ENCODE results near the gene WDR33.

The WDR33 gene

GRCh38 chr2:127664065-127664894 lies 146.7 kb downstream of the WDR33 start:
- Mint-ChIP-seq H3K4me3 (no peak overlapping the region), H3K36me3 (no peaks in the 10 kb centered on the region), H3K4me1 (peaks cover 2% of the 10 kb centered on the region), H3K27ac (no peak overlapping the region), H3K27me3 (peaks cover 77% of the 10 kb centered on the region), H3K9me3 (no peaks in the 10 kb centered on the region)
- peak; percentile 14 for DNase-seq
- CTCF ChIA-PET: interaction anchor here (1.1 to 1.5 kb wide), 2 partner anchors 14 to 73 kb away, joined by 3 read pairs; no protein-coding TSS in a partner anchor

- peaks cover 75% of the 10 kb centered on the region for H3K27me3 Mint-ChIP-seq
- H3K27ac Mint-ChIP-seq: no peak overlapping the region
- no peaks in the 10 kb centered on the region for H3K9me3 Mint-ChIP-seq
- H3K4me1 Mint-ChIP-seq: peaks cover 2% of the 10 kb centered on the region
- no peak overlapping the region for H3K4me3 Mint-ChIP-seq
- DNase-seq: peak; percentile 16
- CTCF ChIA-PET: interaction anchor here (1.5 kb wide), 1 partner anchor 14 kb away, joined by 3 read pairs; no protein-coding TSS in a partner anchor
- no peaks in the 10 kb centered on the region for H3K36me3 Mint-ChIP-seq
Measured at GRCh38 chr2:127663566-127664064, 147.4 kb downstream of the WDR33 start.

DNA sequence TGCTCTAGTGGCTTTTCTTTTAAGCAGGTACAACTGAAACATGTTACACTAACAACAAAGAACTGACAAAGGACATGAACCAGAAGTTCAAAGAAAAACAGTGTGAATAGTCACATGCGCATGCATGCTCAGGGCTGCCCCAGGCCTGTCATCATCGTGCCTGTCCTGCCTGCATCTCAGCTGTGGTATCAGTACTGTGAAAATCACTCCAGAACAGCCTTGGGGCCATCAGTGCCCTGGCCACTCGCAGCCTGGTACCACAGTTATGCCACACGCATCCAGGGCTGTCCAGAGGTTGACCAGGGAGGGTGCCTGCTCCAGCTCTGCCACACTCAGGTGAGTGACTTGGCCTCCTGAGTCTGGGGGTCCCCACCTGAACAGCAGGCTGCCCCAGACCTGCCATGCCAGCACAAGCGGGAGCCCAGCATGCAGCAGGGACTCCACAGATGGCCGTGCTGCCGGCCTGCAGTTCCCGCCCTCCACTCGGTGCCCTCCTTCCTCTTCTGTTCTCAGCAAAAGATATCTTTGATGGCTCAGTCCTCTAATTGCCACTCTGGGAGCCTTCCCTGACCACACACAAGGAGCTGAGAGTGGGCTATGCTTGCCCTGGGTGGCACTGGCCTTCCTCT lies 147.9 kb downstream of the WDR33 start:
- Mint-ChIP-seq H3K27me3 (peaks cover 75% of the 10 kb centered on the region), H3K4me1 (peaks cover 2% of the 10 kb centered on the region), H3K27ac (no peak overlapping the region), H3K36me3 (no peaks in the 10 kb centered on the region), H3K9me3 (no peaks in the 10 kb centered on the region), H3K4me3 (no peak overlapping the region)
- CTCF ChIA-PET: interaction anchor here (1.4 kb wide), 1 partner anchor 13 kb away, joined by 3 read pairs; no protein-coding TSS in a partner anchor
- peak; percentile 15 for DNase-seq

GRCh38 chr2:127661949-127662510 lies 148.9 kb downstream of the WDR33 start:
- CTCF ChIA-PET: interaction anchor here (1.4 kb wide), 1 partner anchor 12 kb away, joined by 3 read pairs; no protein-coding TSS in a partner anchor
- no peaks in the 10 kb centered on the region for H3K9me3 Mint-ChIP-seq
- H3K27me3 Mint-ChIP-seq: peaks cover 73% of the 10 kb centered on the region
- no peak for DNase-seq
- no peaks in the 10 kb centered on the region for H3K36me3 Mint-ChIP-seq
- H3K4me3 Mint-ChIP-seq: no peak overlapping the region
- peaks cover 2% of the 10 kb centered on the region for H3K4me1 Mint-ChIP-seq
- H3K27ac Mint-ChIP-seq: no peak overlapping the region

DNA sequence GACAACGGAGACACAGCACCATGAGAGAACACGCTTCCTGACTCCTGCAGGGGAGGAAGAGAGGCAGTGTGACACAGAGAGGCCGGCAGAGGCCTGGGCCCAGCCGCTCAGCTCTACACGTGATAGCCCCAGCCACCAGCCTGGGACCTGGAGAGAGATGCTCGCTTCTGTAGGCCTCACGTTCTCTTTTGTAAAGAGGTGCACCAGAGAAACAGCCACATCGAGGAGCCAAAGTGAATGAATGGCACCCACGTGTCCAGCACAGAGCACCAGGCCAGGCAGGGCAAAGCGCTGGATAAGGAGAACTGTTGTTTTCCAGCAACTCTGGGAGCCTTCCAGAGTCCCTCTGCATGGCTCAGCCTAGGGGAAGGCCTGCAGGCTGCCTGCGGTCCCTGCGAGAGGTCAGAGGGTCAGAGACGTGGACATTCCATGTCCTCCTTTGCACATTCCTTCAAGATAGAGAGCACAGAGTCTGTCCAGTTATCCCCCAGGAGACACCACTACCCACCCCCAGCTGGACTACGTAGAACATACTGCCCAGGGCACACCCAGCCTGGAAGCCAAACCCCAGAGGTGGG lies 149.8 kb downstream of the WDR33 start:
- Mint-ChIP-seq H3K27ac (no peak overlapping the region), H3K4me1 (peaks cover 2% of the 10 kb centered on the region), H3K4me3 (no peak overlapping the region), H3K27me3 (peaks cover 66% of the 10 kb centered on the region), H3K36me3 (no peaks in the 10 kb centered on the region), H3K9me3 (no peaks in the 10 kb centered on the region)
- DNase-seq: no peak
- CTCF ChIA-PET: no interaction called here

DNA sequence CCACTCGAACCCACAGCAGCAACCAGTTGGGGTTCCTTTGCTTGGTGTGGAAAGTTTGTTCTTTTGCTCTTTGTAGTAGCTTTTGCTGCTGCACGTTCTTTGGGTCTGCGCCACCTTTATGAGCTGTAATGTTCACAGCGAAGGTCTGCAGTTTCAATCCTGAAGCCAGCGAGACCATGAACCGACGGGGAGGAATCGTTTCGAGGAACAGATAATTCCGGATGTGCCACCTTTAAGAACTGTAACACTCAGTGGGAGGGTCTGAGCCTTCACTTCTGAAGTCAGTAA lies 150.7 kb downstream of the WDR33 start:
- Mint-ChIP-seq H3K4me1 (peaks cover 2% of the 10 kb centered on the region), H3K4me3 (no peak overlapping the region), H3K27me3 (peaks cover 66% of the 10 kb centered on the region), H3K27ac (no peak overlapping the region), H3K9me3 (no peaks in the 10 kb centered on the region), H3K36me3 (no peaks in the 10 kb centered on the region)
- DNase-seq: no peak
- CTCF ChIA-PET: no interaction called here

DNA sequence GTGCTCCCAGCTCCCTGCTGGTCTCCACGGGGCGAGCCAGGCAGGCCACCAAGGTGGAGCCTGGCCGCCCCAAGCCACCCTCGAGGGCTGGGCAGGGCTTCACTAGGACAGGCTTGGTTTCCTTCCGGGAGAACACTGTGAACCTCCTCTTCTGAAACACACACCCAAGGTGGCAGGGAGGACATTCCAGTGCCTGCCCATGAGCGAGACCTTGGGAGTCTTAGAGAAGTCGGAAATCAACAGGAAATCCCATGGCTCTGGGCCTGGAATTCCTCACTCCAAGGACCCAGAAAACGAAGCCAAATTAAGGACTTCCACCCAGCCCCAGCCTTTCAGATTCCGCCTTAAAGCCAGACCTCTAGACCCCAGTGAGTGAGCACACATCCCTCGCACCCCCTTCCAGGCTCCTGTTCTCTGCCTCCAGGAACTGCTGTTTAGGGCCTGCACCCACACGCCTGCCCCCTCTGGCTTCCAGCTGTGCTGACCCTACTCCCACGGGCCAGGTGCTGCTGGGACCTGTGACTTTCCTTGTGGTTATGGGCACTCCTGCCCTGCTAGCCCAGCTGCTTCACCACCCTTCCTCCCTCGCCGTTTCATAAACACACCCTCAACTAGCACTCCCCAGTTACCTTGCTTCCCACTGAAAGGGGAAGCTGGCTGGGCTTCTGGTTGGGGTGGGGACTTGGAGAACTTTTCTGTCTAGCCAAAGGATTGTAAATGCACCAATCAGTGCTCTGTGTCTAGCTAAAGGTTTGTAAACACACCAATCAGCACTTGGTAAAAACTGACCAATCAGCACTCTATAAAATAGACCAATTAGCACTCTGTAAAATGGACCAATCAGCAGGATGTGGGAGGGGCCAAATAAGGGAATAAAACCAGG lies 151.3 kb downstream of the WDR33 start:
- CTCF ChIA-PET: no interaction called here
- no peak for DNase-seq
- peaks cover 2% of the 10 kb centered on the region for H3K4me1 Mint-ChIP-seq
- no peak overlapping the region for H3K4me3 Mint-ChIP-seq
- peaks cover 66% of the 10 kb centered on the region for H3K27me3 Mint-ChIP-seq
- H3K36me3 Mint-ChIP-seq: no peaks in the 10 kb centered on the region
- H3K9me3 Mint-ChIP-seq: no peaks in the 10 kb centered on the region
- H3K27ac Mint-ChIP-seq: no peak overlapping the region

GRCh38 chr2:127658641-127659407 lies 152.1 kb downstream of the WDR33 start:
- CTCF ChIA-PET: interaction anchor here (1.0 kb wide), 1 partner anchor 9 kb away, joined by 4 read pairs; no protein-coding TSS in a partner anchor
- Mint-ChIP-seq H3K36me3 (no peaks in the 10 kb centered on the region), H3K27me3 (peaks cover 64% of the 10 kb centered on the region), H3K4me1 (peaks cover 2% of the 10 kb centered on the region), H3K27ac (no peak overlapping the region), H3K9me3 (no peaks in the 10 kb centered on the region), H3K4me3 (no peak overlapping the region)
- no peak for DNase-seq

DNA sequence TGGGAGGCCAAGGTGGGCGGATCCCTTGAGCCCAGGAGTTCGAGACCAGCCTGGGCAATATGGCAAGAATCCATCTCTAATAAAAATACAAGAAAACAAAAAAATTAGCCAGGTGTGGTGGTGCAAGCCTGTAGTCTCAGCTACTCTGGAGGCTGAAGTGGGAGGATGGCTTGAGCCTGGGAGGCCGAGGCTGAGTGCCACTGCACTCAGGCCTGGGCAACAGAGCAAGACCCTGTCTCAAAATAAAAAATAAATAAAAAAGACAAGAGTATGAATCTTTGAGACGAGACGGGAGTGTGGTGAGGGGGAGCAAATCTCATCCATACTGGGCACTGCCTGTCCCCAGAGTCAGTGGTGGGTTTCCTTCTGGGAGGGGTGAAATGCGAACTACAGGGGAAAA lies 152.8 kb downstream of the WDR33 start:
- Mint-ChIP-seq H3K9me3 (no peaks in the 10 kb centered on the region), H3K36me3 (no peaks in the 10 kb centered on the region), H3K4me3 (no peak overlapping the region), H3K27me3 (peaks cover 64% of the 10 kb centered on the region), H3K4me1 (peaks cover 2% of the 10 kb centered on the region), H3K27ac (no peak overlapping the region)
- CTCF ChIA-PET: interaction anchor here (0.5 to 1.0 kb wide), 2 partner anchors 8 to 511 kb away, joined by 3 to 4 read pairs; no protein-coding TSS in a partner anchor
- no peak for DNase-seq

- peaks cover 2% of the 10 kb centered on the region for H3K4me1 Mint-ChIP-seq
Measured at GRCh38 chr2:127657232-127657595, 153.8 kb downstream of the WDR33 start.

DNA sequence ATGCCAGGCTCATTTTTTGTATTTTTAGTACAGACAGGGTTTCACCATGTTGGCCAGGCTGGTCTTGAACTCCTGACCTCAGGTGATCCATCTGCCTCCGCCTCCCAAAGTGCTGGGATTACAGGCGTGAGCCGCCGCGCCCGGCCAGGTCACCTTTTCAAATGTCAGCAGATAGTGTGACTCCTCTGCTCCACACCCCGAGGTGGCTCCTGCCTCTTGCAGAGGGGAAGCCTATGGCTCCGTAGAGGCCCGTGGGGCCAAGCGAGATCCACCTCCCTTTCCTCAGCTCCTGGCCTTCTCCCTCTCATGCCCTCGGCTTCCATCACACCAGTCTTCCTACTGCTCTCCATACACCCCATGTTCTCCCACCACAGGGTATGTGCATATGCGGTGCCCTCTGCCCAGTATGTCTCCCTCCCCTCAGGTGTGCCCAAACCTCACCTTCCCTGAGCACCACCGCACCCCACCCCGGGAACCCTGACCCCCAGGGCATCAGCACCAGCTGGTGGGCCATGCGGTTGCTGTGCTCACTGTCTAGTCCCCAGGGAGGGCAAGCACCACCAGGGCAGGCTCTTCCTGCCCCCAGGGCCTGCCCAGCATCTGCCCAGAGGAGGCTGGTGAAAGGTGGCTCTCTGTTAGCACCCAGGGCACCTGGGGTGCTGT lies 154.3 kb downstream of the WDR33 start:
- Mint-ChIP-seq H3K4me3 (no peak overlapping the region), H3K4me1 (peaks cover 2% of the 10 kb centered on the region), H3K27ac (no peak overlapping the region), H3K27me3 (peaks cover 61% of the 10 kb centered on the region), H3K9me3 (no peaks in the 10 kb centered on the region), H3K36me3 (no peaks in the 10 kb centered on the region)
- CTCF ChIA-PET: no interaction called here
- no peak for DNase-seq

More at GRCh38 chr2:127657232-127657595, 153.8 kb downstream of the WDR33 start:
- H3K27me3 Mint-ChIP-seq: peaks cover 63% of the 10 kb centered on the region
- no peak for DNase-seq
- no peak overlapping the region for H3K27ac Mint-ChIP-seq
- H3K4me3 Mint-ChIP-seq: no peak overlapping the region
- CTCF ChIA-PET: no interaction called here
- no peaks in the 10 kb centered on the region for H3K9me3 Mint-ChIP-seq
- no peaks in the 10 kb centered on the region for H3K36me3 Mint-ChIP-seq

GRCh38 chr2:127655209-127656073 lies 155.5 kb downstream of the WDR33 start:
- no peak overlapping the region for H3K4me3 Mint-ChIP-seq
- no peak overlapping the region for H3K27ac Mint-ChIP-seq
- DNase-seq: no peak
- CTCF ChIA-PET: no interaction called here
- peaks cover 2% of the 10 kb centered on the region for H3K4me1 Mint-ChIP-seq
- no peaks in the 10 kb centered on the region for H3K36me3 Mint-ChIP-seq
- no peaks in the 10 kb centered on the region for H3K9me3 Mint-ChIP-seq
- peaks cover 54% of the 10 kb centered on the region for H3K27me3 Mint-ChIP-seq

Data from activated naive CD4-positive, alpha-beta T cell treated with anti-CD3 and anti-CD28 coated beads, Interleukin-2, amount 10 ng/mL, durations not matched to agents 7 days and 5 days (primary cell).